NCI-H524 (cell line): ENCODE data around the gene FRMD1.

Source experiments
- DNase-seq, 2 experiments: peaks; one replicate each; lab custom pipeline; 2025; lab: John Stamatoyannopoulos, UW

FRMD1 gene

DNA sequence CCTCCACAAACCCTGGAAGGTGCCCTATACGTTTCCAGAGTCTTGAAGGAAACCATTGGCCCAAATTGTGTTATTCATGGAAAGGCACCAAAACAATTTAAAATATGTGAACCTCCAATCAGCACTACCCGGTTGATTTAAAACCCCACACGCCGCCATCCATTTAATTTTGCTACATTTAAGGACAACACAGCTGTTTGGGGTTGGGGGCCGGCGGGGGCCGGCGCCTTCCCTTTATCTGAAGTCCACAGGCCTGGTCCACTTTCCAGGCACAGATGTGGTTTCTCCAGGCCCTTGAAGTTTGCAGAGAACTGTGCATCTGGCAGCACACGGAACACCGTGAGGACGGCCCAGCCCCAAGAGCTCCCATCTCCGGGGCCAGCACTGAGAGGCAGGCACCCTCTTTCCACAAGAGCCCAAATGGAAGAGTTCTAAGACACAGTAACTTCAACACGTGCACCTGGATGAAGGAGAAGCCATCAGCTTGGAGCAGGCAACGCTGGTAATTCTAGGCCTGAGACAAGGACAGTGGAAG, 16.8 kb upstream of the FRMD1 start:
- DNase-seq, result no peak

DNA sequence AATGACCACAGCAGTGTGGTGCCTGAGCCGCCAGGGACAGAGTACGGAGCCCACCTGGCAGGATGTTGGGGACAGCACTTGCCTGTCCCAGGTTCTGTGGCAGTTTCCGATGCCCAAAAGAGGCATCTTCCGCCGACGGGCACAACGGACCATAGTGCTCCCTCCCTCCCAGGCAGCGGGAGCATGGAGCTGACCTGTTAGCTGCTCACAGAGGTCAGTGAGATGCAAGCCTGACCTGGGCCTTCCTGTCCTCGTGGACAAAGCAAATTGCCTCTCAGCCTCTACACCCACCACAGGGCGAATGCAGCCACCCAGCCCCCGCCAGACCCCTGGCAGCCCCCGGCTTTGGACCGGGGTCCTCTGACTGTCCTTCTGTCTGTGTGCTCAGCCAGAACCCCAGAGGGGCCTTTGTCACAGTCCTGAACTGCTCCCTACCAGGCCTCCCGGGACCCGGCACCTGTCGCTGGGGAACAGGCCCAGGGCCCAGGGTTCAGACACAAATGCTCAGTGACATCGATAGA, 16.2 kb upstream of the FRMD1 start:
- no peak for DNase-seq

DNA sequence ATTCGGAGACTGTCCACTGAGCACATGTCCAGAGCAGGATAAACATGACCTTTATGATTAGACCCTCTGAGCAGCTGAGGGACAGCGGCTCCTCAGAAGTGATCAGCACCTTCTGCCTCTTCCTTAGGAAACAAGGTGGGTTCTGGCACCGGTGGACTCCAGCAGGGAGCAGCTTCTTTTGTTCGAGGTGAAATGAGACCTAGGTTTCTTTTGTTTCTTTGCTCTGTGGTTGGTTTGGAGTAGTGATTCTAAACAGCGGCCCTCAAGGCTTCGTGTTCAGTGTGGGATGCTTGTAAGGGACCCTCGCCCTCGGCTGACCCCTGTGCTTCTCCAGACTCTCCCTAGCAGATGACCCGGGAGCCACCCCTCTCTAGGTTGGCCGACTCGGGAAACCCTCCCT, 14.6 kb upstream of the FRMD1 start:
- no peak for DNase-seq

DNA sequence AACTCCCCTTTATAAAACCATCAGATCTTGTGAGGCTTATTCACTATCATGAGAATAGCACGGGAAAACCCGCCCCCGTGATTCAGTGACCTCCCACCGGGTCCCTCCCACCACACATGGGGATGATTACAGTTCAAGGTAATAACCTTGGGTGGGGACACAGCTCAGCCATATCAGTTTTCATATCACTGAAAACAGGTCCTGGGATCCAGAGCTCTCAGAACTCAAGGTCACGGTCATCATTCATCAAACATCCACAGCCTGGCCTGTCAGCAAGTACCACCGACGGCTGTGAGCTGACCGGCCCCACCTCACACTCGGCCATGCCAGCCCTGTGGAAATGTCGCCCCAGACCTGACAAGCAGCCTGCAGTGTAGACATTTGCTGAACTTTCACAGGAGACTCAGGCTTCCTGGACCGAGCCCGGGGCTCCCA, 14.1 kb upstream of the FRMD1 start:
- no peak for DNase-seq

DNA sequence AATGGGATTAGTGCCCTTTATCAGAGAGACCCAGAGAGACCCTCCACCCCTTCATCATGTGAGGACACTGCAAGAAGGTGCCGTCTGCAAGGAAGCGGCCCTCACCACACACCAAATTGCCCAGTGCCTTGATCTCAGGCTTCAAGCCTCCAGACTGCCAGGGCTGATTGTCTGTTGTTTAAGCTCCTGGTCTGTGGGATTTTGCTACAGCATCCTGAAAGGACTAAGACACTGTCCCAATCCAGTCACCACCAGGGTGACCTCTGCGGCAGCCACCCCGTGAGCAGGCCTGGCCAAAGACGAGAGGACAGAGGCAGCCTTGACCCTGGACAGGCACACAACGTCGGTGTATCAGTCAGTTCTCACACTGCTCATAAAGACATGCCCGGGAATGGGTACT, 13.5 kb upstream of the FRMD1 start:
- no peak for DNase-seq

DNA sequence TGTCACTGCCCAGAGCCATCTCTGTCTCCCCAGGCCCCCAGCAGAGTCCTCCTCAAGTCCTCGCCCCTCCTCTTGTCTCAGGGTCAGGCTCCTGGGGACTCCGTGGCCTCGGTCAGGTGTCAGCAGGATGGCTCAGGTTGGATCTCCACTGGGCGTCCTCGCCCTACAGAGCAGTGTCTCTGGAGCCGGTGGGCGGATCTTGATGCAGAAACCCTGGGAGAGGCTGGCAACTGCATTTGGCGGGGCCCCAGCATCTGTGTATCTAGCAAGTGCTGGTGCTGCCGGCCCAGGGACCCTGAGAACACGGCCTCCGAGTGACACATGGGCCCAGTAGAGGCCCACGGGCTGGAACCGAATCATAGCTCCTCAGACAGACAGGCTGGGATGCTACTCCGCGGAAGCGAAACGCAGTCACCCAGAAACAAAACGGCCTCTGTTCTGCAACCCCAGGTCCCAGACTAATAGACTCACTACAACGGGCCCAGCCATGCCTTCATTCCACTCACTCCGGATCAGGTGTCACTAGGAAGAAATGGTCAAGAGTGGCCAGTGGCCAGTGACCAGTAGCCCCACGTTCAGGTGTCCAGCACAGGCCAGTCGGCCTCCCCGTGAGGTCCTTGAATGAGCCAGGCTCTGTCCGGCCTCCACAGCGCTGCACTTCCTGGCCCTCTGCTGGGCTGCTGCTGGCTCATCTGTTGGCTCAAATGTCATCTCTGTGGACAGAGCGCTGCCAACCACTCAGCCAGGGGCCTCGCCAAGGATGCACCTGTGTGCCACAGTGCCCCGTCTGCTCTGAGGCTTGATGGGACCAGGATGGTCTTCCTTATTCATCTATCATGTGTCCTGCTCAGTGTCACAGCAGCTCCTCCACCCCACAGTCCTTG, 12.6 kb upstream of the FRMD1 start:
- DNase-seq, result no peak

DNA sequence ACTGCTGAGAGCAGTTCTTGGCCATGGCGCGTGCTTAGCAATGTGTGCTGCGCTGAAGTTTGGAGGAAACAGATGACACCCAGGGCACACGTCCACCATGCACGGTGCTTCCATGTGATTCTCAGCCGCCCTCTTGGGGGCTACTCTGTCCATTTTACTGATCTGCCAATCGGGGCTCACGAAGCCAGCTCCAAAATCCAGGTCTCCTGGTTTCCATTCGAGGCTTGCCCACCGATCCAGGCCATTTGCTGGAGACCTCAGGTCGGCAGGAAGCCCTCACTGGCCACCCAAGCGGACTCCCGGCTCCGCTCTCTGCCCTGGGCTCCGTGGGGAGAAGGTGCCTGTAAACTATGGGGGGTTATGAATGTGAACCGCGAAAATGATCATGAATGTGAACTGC, 11.7 kb upstream of the FRMD1 start:
- no peak for DNase-seq

DNA sequence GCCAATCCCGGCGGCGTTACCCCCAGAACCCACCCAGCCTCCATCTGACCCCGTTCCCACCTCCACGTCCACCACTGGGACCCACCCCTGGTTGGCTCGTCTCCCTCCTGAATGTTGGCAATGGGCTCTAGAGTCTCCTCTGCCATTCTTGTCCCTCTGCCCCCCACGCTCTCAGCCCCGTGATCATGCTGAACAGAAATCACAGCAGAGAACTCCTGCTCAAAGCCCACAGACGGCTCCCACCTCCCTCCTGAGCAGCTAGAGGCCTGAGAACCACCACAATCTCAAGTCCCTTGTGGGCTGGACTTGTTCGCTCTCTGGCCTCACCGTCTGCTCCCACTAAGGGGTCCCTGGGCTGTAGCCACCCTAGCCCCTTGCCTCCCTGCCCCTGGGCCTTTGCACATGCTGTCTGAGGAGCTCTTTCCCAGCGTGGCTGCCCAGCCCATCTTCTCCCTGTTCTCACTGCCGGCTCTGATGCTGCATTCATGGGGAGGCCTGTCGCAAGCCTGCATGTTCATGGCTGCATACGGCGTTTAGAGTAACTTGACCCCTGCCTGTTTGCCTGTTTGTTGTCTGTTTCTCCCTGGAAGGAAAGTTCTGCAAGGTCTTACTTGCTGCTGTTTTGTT, 11.2 kb upstream of the FRMD1 start:
- no peak for DNase-seq

DNA sequence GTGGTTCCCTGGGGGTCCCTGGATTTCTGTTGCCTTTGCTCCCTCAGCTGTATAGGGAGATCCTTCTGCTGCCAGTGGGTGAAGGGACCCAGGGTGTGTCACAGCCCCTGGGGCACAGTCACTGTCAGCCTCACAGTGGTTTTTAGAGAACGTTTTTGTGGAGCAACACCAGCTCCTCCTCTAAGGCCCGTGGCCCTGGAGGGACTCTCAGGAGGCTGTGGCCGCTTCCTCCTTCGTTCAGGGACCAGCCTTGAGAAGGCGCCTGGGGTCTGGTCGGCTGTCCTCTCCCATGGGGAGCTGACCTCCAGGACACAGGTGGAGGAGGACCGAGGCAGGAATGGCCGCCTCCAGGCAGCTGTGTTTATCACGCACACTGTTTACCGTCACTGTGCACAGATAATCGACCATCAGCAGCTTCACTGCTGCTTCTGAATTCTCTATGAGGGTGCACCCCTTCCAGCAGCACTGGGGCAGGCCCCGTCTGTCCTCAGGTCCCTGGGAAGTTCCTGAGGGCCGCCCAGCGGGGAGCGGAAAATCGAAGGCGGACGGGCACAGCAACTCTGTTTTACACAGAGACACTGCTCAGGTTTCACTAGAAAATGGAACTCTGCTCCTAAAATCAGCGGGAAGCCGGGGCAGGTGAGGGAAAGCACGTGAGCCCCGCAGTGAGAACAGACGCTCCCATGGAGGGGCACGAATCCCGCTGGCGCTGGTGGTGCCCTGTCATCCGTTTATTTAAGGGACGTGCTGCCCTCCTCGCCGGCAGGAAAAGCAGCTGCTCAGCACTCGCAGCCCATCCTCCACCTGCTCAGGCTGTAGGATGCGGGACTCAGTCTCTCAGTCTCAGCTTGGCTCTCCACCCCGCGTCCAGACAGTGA, 10.4 kb upstream of the FRMD1 start:
- no peak for DNase-seq

DNA sequence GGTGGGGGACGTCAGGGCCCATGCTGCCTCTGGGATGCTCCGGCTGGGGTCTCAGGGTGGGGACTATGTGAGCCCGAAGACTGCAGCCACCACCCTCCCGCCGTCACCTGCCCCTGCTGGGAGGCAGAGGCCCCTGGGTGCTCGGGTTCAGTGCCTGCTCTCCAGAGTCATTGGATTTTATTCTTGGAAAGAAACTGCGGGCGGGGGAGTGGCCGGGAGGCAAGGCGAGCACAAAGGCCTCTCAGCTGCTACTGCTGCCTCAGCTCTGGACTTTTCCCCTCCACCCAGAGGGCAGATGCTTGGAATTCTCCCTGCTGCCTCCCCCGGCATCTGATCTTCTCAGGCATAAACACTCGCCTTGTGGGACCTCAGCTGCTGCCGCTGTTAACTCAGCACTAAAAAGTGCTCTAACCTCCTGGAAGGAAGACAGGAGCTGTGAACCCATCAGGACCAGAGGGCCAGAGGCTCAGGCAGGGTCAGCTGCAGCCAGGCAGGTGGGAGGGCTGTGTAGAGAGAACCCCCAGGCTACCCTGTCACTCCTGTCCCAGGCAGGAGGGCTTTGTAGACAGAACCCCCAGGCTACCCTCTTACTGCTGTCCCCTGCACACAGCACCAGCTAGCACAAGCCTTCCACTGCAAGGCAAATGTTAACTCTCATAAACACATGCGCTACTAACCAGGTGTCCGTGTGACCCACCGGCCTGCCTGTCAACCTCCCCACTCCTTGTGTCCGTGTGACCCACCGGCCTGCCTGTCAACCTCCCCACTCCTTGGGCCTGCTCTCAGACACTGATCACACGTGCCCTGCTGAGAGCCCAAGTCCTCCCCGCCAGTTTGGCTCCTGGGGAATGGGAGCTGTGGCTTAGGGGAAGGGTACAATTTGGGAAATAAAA, 9.4 kb upstream of the FRMD1 start:
- DNase-seq, result no peak

DNA sequence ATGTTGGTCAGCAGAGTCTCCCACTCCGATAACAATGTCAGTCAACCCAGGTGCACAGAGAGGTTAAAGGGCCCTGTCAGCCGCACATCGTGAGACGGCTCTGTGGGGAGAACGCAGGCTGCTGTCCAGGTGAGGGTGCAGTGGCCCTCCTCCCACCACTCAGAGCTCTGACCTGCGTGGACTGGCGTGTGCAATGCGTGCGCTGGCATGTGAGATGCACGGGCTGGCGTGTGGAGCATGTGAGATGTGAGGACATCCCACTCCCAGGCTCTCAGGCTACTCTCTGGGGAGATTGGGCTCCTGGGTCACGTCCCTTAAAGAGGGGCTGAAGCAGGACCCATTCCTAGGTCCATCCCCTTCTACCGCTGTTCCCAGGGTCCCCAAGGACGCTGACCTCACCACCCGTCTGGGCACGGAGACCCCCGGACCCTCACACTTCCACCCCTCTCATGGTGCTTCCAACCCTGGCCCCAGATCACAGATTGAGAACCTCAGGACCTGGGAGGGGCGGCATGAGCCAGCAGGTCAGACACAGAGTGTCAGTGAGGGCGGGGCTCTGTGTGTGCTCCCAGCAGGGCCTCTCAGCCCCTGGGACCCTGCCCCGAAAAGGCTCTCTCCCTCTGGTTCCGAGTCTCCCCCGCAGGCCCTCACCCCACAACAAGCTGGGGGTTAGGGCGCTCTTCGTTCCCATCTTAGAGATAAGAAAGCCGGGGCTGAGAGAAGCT, 8.6 kb upstream of the FRMD1 start:
- DNase-seq, result no peak

DNA sequence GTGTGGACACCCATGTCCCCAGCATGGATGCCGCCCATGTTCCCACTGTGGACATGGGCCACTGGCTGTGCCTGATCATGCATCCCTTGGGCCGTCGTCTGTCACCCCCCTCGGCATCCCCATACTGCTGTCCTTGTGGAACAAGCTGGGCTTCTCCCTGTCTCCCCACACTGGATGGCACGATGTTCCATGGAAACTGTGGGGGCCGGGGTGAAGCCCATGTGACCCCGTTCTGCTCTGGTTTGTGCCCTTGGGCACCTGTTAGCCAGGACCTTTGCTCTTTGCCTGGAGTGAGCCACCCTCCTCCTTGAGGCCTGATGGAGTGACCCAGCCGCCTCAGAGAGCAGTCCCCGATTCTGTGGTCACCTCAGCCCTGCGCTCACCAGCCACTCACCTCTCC, 7.6 kb upstream of the FRMD1 start:
- DNase-seq, result no peak

DNA sequence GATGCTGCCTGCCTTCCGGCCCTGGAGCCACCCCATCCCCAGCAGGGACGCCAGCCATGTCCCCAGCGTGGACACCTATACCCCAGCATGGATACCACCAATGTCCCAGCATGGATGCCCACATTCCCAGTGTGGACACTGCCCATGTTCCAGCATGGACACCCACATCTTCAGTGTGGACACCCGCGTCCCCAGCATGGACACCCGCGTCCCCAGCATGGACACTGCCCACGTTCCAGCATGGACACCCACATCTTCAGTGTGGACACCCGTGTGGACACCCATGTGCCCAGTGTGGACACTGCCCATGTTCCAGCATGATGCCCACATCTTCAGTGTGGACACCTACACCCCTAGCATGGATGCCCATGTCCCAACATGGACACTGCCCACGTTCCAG, 7.1 kb upstream of the FRMD1 start:
- DNase-seq, result no peak

DNA sequence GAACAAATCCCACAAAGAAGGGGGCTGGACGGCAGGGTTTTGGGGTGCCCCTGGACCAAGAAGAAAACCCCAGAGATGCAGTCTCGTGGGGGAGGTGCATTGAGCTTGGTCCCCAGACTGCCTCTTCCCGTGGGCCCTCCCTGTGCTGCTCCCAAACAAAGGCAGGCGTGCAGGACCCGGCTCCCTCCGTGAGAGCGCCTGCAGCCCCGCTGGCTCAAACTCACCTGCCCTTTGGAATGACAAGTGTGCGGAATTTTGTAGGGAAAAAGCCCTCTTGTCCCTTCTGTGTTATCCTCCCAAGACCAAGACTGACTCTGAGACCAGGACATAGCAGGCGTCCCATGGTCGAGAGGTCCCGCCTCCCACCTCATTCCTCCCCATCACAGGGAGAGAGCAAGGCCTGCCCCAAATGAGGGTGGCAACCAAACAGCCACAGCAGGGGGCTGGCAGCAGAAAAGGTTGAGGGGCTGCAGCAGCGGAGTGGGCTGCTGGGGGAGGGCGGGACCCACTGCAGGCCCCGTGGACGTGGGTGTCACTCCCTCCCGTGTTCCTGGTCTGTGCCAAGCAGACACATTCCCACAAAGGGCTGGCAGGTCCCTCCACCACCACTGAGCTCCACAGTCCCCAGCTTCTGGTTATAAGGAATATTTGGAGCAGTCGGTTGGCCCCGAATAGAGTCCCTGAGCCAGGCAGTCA, 5.6 kb upstream of the FRMD1 start:
- DNase-seq, result no peak

DNA sequence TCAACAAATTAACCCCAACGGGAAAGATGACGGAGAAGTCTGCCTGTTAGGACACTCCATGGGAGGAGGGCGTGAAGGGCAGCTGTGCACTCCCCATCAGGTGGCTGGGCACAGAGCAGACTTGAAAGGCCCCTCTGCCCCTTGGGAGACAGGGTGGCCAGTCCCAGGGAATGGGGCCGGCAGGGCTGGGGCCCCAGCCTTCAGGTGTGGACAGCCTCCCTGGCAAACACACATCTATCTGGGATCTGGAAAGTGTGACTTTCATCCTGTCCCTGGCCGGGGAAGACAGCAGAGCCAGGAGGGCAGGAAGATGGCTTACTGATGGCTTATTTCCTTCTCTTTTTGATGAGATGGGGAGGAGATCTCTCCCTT, 4.5 kb upstream of the FRMD1 start:
- no peak for DNase-seq

DNA sequence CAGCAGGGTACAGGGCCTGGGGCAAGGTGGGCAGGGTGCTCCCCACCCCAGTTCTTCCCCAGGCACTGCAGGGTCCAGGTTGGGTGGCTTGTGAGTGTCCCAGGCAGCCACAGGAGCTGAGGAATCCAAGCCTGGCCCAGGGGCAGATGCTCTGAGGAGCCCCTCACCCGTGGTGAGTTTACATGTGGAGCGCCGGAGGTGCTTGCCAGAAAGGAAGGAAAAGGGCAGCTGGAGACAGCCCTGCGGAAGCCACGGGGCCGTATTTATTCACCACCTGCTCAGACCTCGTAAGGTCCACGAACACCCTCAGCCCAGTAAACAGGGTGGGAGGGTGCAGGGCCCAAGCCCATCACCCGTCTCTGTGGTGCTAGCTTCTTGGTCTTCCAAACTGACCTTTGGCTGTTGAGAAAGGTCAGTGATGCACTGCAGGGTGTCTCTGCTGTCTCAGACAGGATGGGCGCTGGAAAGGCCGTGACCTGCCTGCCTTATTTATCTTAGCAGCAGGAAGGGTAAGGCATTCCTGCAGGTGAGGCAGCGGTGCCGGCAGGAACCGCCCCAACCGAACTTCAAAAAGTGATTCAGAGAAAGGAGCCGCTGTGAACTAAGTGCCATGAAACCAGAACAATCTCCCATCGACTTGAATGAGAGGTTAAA, 4.0 kb upstream of the FRMD1 start:
- no peak for DNase-seq

DNA sequence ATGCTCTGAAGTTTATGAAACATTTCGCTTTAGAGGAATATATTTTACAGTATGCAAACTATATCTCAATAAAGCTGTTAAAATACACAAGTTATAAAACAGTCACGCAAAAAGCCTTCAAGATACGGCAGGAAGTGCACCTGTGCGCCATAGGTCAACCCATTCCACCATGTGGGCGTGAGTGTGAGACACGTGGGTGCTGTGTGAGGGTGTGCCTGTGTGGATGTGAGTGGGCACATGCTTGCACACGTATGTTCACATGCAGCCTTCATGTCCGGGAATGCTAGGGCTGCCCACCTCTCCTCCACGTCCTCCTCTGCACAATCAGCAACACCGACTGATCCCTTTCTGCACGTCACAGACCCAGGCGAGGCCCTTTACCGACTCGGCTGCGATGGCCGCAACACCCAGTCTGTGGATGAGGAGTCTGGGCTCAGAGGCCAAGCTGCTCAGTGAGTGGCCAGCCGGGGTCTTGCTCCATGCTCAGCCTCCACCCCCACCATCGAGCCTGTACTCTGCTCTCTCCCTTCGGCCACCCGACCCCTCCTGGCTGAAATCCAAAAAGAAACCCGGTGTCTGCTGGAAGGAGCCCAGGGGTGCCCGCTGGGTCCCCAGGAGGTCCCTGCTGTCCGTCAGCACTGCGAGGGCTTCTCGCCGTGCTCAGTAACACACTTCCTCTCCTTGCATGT, 3.0 kb upstream of the FRMD1 start:
- DNase-seq, result no peak

DNA sequence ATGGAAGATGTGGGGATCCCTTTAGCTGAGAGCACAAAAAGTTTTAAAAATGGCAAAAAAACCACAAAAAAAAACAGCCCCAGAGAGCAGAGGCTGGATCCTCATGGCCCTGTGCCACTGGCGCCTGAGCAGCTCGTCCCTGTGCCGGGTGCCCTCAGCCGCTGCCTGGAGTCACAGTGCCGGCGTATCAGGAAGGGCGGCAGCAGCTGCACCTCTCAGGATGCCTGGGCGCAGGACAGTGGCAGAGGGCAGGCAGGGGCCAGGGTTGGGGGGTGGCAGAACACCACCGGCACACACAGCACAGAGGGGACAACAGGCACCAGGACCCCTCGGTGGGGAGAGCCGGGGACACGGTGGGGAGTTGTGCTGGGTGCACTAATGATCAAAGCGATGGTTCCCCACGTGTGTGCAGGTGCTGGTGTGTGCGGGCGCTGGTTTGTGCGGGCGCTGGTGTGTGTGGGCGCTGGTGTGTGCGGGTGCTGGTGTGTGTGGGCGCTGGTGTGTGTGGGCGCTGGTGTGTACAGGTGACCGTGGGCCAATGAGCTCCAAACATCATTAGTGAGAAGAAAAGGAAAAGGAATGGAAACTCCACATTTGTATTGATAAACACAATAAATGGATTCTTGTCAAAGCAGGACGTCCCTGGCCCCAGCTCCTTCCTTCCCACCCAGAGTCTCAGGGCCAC, 1.5 kb upstream of the FRMD1 start:
- DNase-seq, result no peak
